Spleen (tissue), 11 donors: Measurements from ENCODE around the gene KIF26B. TPM values are rescaled to one million over a fixed set of nuclear protein-coding genes. Genes with fewer than 3 reads are reported as not detected.
"Not testable (repeated sequence)": the region's sequence is repeated elsewhere in the genome, so short reads cannot be mapped to it uniquely, and the experiment has no call there.

Experiments
- DNase-seq: peaks from one replicate; pipeline ENCODE4 v3.0.0-alpha.2; 2020
- H3K27ac ChIP-seq, 8 donors: fragments of 200-600 bp; sonication (generic) in 7 of 8; 1 replicate in 4 of 8; 2 replicates in 4 of 8; pipeline versions ENCODE4 v1.5.0 to v1.8.0; 2016 to 2021; ENCODE audit warnings: inconsistent platforms in 4 of 8, mild to moderate bottlenecking in 4 of 8, moderate library complexity in 1 of 8
- H3K27me3 ChIP-seq, 7 donors: fragments of 200-600 bp; sonication (generic) in 6 of 7; replicated peaks in 1 of 7; 1 replicate in 4 of 7; 2 replicates in 3 of 7; pipeline versions ENCODE4 v1.5.0 to v1.8.0; 2016 to 2021; ENCODE audit warnings: inconsistent platforms in 3 of 7, mild to moderate bottlenecking in 1 of 7
- H3K36me3 ChIP-seq, 6 donors: fragments of 200-600 bp; sonication (generic) in 5 of 6; 1 replicate in 4 of 6; 2 replicates in 2 of 6; pipeline versions ENCODE4 v1.5.0 to v1.8.0; 2016 to 2021; ENCODE audit warnings: inconsistent platforms in 2 of 6
- H3K4me1 ChIP-seq, 6 donors: fragments of 200-600 bp; sonication (generic) in 5 of 6; 1 replicate in 3 of 6; 2 replicates in 3 of 6; pipeline versions ENCODE4 v1.5.0 to v1.8.0; 2016 to 2021; ENCODE audit warnings: inconsistent platforms in 3 of 6
- H3K4me3 ChIP-seq, 8 donors: fragments of 200-600 bp; sonication (generic) in 7 of 8; 1 replicate in 4 of 8; 2 replicates in 4 of 8; pipeline versions ENCODE4 v1.5.0 to v1.8.0; 2016 to 2021; ENCODE audit warnings: inconsistent platforms in 4 of 8, mild to moderate bottlenecking in 4 of 8, moderate library complexity in 2 of 8
- H3K9me3 ChIP-seq, 8 donors: fragments of 200-600 bp; sonication (generic) in 7 of 8; 1 replicate in 4 of 8; 2 replicates in 4 of 8; pipeline versions ENCODE4 v1.5.0 to v1.8.0; 2016 to 2021; ENCODE audit warnings: inconsistent platforms in 4 of 8
- CTCF ChIP-seq, 11 experiments: fragments of 200-600 bp in 7 of 11; fragments of 450-650 bp in 4 of 11; sonication (generic) in 4 of 11; IDR thresholded peaks in 8 of 11; conservative IDR thresholded peaks in 3 of 11; 1 replicate in 7 of 11; 2 replicates in 4 of 11; pipeline versions ENCODE4 v1.4.0 to v1.8.0; 2016 to 2021; ENCODE audit warnings: antibody characterized with exemption in 11 of 11, inconsistent platforms in 4 of 11, mild to moderate bottlenecking in 1 of 11
- POLR2A ChIP-seq, 3 donors: fragments of 450-650 bp; IDR thresholded peaks; one replicate each; pipeline ENCODE4 v1.5.1; 2017; ENCODE audit warnings: antibody characterized with exemption in 3 of 3, mild to moderate bottlenecking in 1 of 3
- POLR2AphosphoS5 ChIP-seq, 3 donors: sonication (generic); formaldehyde crosslinking; IDR thresholded peaks; one replicate each; pipeline ENCODE4 v1.5.1; 2017; ENCODE audit warnings: antibody characterized with exemption in 3 of 3
- WGBS, 5 donors: extraction: QIAGEN DNeasy Blood & Tissue Kit in 3 of 5; methylation state at CpG; one replicate each; pipeline versions ENCODE4 v1.1.5 to v1.1.7; 2013 to 2018; 5-methylcytosine and 5-hydroxymethylcytosine counted together
- intact Hi-C: fragments of 100-400 bp; cut with DNase I; formaldehyde crosslinking; loops from one replicate; pipeline ENCODE4 v1.15.0; 2023; ENCODE audit warnings: low total_unique reads
- polyA plus RNA-seq, 3 donors: library from polyadenylated mRNA; stranded (reverse); fragments of 200-250 nt; gene quantifications; one replicate each; pipeline ENCODE4 v1.2.1, GENCODE V29; 2013
- total RNA-seq, 7 donors: library from RNA; depleted of rRNA in 3 of 7; stranded (reverse); fragments of >200 nt in 3 of 7; fragmentation: NEBNext Ultra II Directional in 4 of 7; extraction: Animal tissue kit (Norgen Biotek cat#: 25700) in 4 of 7; gene quantifications; one replicate each; pipeline versions ENCODE4 v1.1.0 to v1.2.1, GENCODE V29; 2016 to 2021
- donor health status: healthy with polysubstance abuse.
- donor health status: DM: no; HTN: no; CAD: no; lungs with moderate emphysema.
- donor health status: DM: no; HTN: no; CAD: no.
- donor health status: Bipolar disorder and iron deficiency.
- donor health status: healthy.
- donor health status: DM: no; HTN: no; CAD: no.
- donor health status: DM: yes; HTN: yes; CAD: no.

KIF26B gene
- total and polyA plus RNA-seq, 10 donors: 0.07 to 4.5 (median 0.60) TPM; not detected in 1

- 72 to 94% (median 85%) methylated on average over 7 of the region's 7 CpGs for WGBS, 5 donors
Observed at GRCh38 chr1:245353411-245353810, 198.6 kb downstream of the KIF26B start.

GRCh38 chr1:245353915-245354775 is 199.4 kb downstream of the KIF26B start:
- Histone ChIP-seq H3K4me3 (no peak overlapping the region), H3K9me3 (no peaks in the 10 kb centered on the region), H3K27me3 (peaks cover 0 to 6% (median 0%) of the 10 kb centered on the region in 7 donors), H3K4me1 (no peaks in the 10 kb centered on the region), H3K27ac (no peak overlapping the region), H3K36me3 (no peaks in the 10 kb centered on the region)
- peak; percentile 67 for DNase-seq
- intact Hi-C loops: no loop called here
- WGBS, 5 donors: 85 to 91% (median 88%) methylated on average over 16 to 19 of the region's 19 CpGs
- no peak for TF ChIP-seq POLR2AphosphoS5 (IDR thresholded peaks at IDR 0.05)
- no peak for TF ChIP-seq POLR2A (IDR thresholded peaks at IDR 0.05)
- TF ChIP-seq CTCF (IDR thresholded peaks at IDR 0.05 in 8 of 11, conservative IDR thresholded peaks at IDR 0.05 in 3 of 11): no peak

More at GRCh38 chr1:245353411-245353810, 198.6 kb downstream of the KIF26B start:
- TF ChIP-seq CTCF (IDR thresholded peaks at IDR 0.05 in 8 of 11, conservative IDR thresholded peaks at IDR 0.05 in 3 of 11) (no peak), POLR2A (IDR thresholded peaks at IDR 0.05) (no peak), POLR2AphosphoS5 (IDR thresholded peaks at IDR 0.05) (no peak)
- intact Hi-C loops: no loop called here
- peak; percentile 24 for DNase-seq
- Histone ChIP-seq H3K9me3 (no peaks in the 10 kb centered on the region), H3K36me3 (no peaks in the 10 kb centered on the region), H3K4me3 (no peak overlapping the region), H3K4me1 (no peaks in the 10 kb centered on the region), H3K27me3 (peaks cover 0 to 6% (median 0%) of the 10 kb centered on the region in 7 donors), H3K27ac (no peak overlapping the region)

- DNase-seq: peak; percentile 59
- H3K27ac ChIP-seq, intact Hi-C loops, H3K36me3 ChIP-seq, H3K4me3 ChIP-seq, H3K27me3 ChIP-seq, H3K9me3 ChIP-seq, H3K4me1 ChIP-seq: not testable (repeated sequence)
- WGBS, 5 donors: 87 to 93% (median 89%) methylated on average over 14 of the region's 14 CpGs
Observed at GRCh38 chr1:245355851-245356630, 201.3 kb downstream of the KIF26B start.

GRCh38 chr1:245356891-245357585 is 202.3 kb downstream of the KIF26B start:
- H3K36me3 ChIP-seq: no peaks in the 10 kb centered on the region
- no peak overlapping the region for H3K27ac ChIP-seq
- H3K4me3 ChIP-seq: no peak overlapping the region
- intact Hi-C loops: no loop called here
- 86 to 93% (median 87%) methylated on average over 10 of the region's 10 CpGs for WGBS, 5 donors
- no peaks in the 10 kb centered on the region for H3K27me3 ChIP-seq
- peak; percentile 15 for DNase-seq
- no peaks in the 10 kb centered on the region for H3K9me3 ChIP-seq
- TF ChIP-seq POLR2AphosphoS5 (IDR thresholded peaks at IDR 0.05) (no peak), POLR2A (IDR thresholded peaks at IDR 0.05) (no peak), CTCF (IDR thresholded peaks at IDR 0.05 in 8 of 11, conservative IDR thresholded peaks at IDR 0.05 in 3 of 11) (no peak)
- H3K4me1 ChIP-seq: no peaks in the 10 kb centered on the region

GRCh38 chr1:245359101-245359680 is 204.4 kb downstream of the KIF26B start:
- WGBS, 5 donors: 77 to 89% (median 85%) methylated on average over 12 of the region's 12 CpGs
- intact Hi-C loops, H3K27ac ChIP-seq, H3K27me3 ChIP-seq, H3K36me3 ChIP-seq, DNase-seq, H3K4me3 ChIP-seq, H3K9me3 ChIP-seq, H3K4me1 ChIP-seq: not testable (repeated sequence)
